ENCODE results near the gene ELMO1. TPM values are rescaled to one million over a fixed set of nuclear protein-coding genes. Genes with fewer than 3 reads are reported as not detected.

ELMO1 gene
- total and polyA plus RNA-seq, 4 donors = 6.7 to 51.5 (median 14.8) TPM

DNA sequence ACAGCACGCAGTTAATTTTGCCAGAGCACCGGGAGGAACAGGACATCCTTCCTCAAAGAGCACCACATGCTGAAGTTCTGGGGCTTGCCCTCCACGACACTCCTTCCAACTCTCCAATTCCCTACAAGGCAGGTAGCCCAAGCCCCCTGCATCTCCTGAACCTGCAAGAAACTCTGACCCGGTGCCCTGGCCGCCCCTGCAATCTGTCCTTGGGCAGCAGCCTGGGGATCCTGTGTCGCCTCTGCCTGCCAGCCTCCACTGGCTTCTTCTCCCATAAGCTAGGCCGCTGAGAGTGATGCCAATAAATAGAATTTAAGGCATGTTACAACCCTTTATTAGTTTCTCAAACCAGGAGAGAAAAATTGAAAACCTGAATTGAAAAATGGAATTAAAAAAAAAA is 182.8 kb downstream of the ELMO1 start:
- Histone ChIP-seq H3K36me3 (ENCODE audit: control insufficient read depth in 4 of 4, insufficient read depth in 3 of 4, low read depth in 1 of 4, low read length in 3 of 4) (peaks cover 0 to 3% (median 0%) of the 10 kb centered on the region in 4 donors), H3K9ac (ENCODE audit: low read depth in 1 of 2, low read length in 2 of 2) (no peak overlapping the region), H3K4me1 (ENCODE audit: control insufficient read depth in 4 of 4, insufficient read depth in 4 of 4, low read length in 3 of 4) (no peaks in the 10 kb centered on the region), H3K27me3 (ENCODE audit: control insufficient read depth in 4 of 4, insufficient read depth in 4 of 4, low read length in 3 of 4) (no peaks in the 10 kb centered on the region), H3K27ac (ENCODE audit: low read depth in 1 of 2, low read length in 2 of 2) (no peak overlapping the region), H3K9me3 (ENCODE audit: control insufficient read depth in 4 of 4, low read length in 3 of 4) (no peaks in the 10 kb centered on the region), H3K4me3 (ENCODE audit: low read depth in 1 of 3, low read length in 3 of 3) (no peak overlapping the region)
- TF ChIP-seq RXRA (IDR thresholded peaks at IDR 0.05) = no peak
- TF ChIP-seq NR2F2 (IDR thresholded peaks at IDR 0.05) = no peak
- TF ChIP-seq SP1 (IDR thresholded peaks at IDR 0.05) = no peak
- TF ChIP-seq, protein P1, sequence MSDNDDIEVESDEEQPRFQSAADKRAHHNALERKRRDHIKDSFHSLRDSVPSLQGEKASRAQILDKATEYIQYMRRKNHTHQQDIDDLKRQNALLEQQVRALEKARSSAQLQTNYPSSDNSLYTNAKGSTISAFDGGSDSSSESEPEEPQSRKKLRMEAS (IDR thresholded peaks at IDR 0.05) = no peak
- TF ChIP-seq, protein P2, sequence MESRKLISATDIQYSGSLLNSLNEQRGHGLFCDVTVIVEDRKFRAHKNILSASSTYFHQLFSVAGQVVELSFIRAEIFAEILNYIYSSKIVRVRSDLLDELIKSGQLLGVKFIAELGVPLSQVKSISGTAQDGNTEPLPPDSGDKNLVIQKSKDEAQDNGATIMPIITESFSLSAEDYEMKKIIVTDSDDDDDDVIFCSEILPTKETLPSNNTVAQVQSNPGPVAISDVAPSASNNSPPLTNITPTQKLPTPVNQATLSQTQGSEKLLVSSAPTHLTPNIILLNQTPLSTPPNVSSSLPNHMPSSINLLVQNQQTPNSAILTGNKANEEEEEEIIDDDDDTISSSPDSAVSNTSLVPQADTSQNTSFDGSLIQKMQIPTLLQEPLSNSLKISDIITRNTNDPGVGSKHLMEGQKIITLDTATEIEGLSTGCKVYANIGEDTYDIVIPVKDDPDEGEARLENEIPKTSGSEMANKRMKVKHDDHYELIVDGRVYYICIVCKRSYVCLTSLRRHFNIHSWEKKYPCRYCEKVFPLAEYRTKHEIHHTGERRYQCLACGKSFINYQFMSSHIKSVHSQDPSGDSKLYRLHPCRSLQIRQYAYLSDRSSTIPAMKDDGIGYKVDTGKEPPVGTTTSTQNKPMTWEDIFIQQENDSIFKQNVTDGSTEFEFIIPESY (IDR thresholded peaks at IDR 0.05) = no peak
- TF ChIP-seq, protein P3, sequence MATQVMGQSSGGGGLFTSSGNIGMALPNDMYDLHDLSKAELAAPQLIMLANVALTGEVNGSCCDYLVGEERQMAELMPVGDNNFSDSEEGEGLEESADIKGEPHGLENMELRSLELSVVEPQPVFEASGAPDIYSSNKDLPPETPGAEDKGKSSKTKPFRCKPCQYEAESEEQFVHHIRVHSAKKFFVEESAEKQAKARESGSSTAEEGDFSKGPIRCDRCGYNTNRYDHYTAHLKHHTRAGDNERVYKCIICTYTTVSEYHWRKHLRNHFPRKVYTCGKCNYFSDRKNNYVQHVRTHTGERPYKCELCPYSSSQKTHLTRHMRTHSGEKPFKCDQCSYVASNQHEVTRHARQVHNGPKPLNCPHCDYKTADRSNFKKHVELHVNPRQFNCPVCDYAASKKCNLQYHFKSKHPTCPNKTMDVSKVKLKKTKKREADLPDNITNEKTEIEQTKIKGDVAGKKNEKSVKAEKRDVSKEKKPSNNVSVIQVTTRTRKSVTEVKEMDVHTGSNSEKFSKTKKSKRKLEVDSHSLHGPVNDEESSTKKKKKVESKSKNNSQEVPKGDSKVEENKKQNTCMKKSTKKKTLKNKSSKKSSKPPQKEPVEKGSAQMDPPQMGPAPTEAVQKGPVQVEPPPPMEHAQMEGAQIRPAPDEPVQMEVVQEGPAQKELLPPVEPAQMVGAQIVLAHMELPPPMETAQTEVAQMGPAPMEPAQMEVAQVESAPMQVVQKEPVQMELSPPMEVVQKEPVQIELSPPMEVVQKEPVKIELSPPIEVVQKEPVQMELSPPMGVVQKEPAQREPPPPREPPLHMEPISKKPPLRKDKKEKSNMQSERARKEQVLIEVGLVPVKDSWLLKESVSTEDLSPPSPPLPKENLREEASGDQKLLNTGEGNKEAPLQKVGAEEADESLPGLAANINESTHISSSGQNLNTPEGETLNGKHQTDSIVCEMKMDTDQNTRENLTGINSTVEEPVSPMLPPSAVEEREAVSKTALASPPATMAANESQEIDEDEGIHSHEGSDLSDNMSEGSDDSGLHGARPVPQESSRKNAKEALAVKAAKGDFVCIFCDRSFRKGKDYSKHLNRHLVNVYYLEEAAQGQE (IDR thresholded peaks at IDR 0.05) = no peak
- TF ChIP-seq, protein P4, sequence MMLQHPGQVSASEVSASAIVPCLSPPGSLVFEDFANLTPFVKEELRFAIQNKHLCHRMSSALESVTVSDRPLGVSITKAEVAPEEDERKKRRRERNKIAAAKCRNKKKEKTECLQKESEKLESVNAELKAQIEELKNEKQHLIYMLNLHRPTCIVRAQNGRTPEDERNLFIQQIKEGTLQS (IDR thresholded peaks at IDR 0.05) = no peak
- no peak for TF ChIP-seq GABPA (IDR thresholded peaks at IDR 0.05 in 1 of 2, conservative IDR thresholded peaks at IDR 0.05 in 1 of 2)
- TF ChIP-seq TAF1 (conservative IDR thresholded peaks at IDR 0.05) = no peak
- 89% methylated on average over 7 of the region's 7 CpGs for WGBS
- DNase-seq (ENCODE audit: low spot score) = no peak

DNA sequence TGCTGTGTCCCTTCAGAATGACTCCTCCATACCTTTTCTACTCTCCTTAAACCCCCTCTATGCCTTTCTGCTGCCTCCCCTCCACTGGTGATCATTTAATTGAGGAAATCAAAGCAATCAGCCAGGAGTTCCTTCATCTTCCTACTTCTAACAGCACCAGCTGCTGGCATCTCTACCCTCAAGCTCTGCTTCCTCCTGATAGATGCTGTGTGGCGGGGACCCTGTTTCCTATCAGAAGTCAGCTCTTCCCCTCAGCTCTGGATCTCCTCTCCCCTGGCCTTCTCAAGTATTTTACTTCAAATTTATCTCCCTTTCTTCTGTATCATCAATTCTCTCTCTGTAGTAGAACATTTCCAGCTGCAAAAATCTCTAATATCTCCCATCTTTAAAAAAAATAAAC is 183.7 kb downstream of the ELMO1 start:
- Histone ChIP-seq H3K36me3 (ENCODE audit: control insufficient read depth in 4 of 4, insufficient read depth in 3 of 4, low read depth in 1 of 4, low read length in 3 of 4) (peaks cover 0 to 3% (median 0%) of the 10 kb centered on the region in 4 donors), H3K4me1 (ENCODE audit: control insufficient read depth in 4 of 4, insufficient read depth in 4 of 4, low read length in 3 of 4) (no peaks in the 10 kb centered on the region), H3K9ac (ENCODE audit: low read depth in 1 of 2, low read length in 2 of 2) (no peak overlapping the region), H3K9me3 (ENCODE audit: control insufficient read depth in 4 of 4, low read length in 3 of 4) (no peaks in the 10 kb centered on the region), H3K27ac (ENCODE audit: low read depth in 1 of 2, low read length in 2 of 2) (no peak overlapping the region), H3K4me3 (ENCODE audit: low read depth in 1 of 3, low read length in 3 of 3) (no peak overlapping the region), H3K27me3 (ENCODE audit: control insufficient read depth in 4 of 4, insufficient read depth in 4 of 4, low read length in 3 of 4) (no peaks in the 10 kb centered on the region)
- WGBS = 76% methylated on average over 1 of the region's 1 CpG
- DNase-seq (ENCODE audit: low spot score) = no peak
- TF ChIP-seq, protein P3 (IDR thresholded peaks at IDR 0.05) = no peak
- TF ChIP-seq RAD21 (IDR thresholded peaks at IDR 0.05) (no peak), FOXA2 (IDR thresholded peaks at IDR 0.05) (no peak), TAF1 (conservative IDR thresholded peaks at IDR 0.05) (no peak), JUND (IDR thresholded peaks at IDR 0.05) (no peak), RXRA (IDR thresholded peaks at IDR 0.05) (no peak), HNF4A (conservative IDR thresholded peaks at IDR 0.05) (no peak), FOXA1 (IDR thresholded peaks at IDR 0.05) (no peak), EGR1 (IDR thresholded peaks at IDR 0.05; ENCODE audit: low read depth in 2 of 2) (no peak)
- TF ChIP-seq, protein P4 (IDR thresholded peaks at IDR 0.05) = no peak
- TF ChIP-seq, protein P2 (IDR thresholded peaks at IDR 0.05) = no peak

Measured in liver (tissue), 9 donors.